ENCODE measurements around the gene CARF. TPM values are rescaled to one million over a fixed set of nuclear protein-coding genes. Genes with fewer than 3 reads are reported as not detected.

CARF gene
- total RNA-seq (2022) (6.8 and 8.2 TPM in 2 replicates), Bru-seq, nascent RNA (percentile 63 among the genes with signal in this experiment), BruChase-seq, experiment 1, labeled RNA remaining after a 6-hour chase (percentile 59 among the genes with signal in this experiment), BruChase-seq, experiment 2, labeled RNA remaining after a 2-hour chase (percentile 66 among the genes with signal in this experiment)
- long read RNA-seq, full-length matches to known transcripts: 2 of 9 reads
- long read RNA-seq, partial matches to known transcripts: 1 of 9 reads
- long read RNA-seq, other reads (novel, unspliced or antisense): 6 of 9 reads

- intact Hi-C loops (cut with micrococcal nuclease): loop anchor here (2.0 to 5.0 kb wide), 3 partner anchors 103 to 326 kb away; partner anchors contain the start of genes CYP20A1 and NBEAL1
Measured at GRCh38 chr2:202911512-202912341, at the start of gene CARF, which contains the start of gene WDR12. CARF (plus strand) TSS chr2:202912275; CDS start chr2:202941903, 29,628 bp downstream. WDR12 (minus strand) TSS chr2:202911673; CDS start chr2:202911476, 197 bp downstream.

GRCh38 chr2:202870431-202871299 lies 41.4 kb upstream of the CARF start:
- Mint-ChIP-seq H3K27ac (ENCODE audit: low read depth, unreplicated experiment) (peak overlapping the region; percentile 57), H3K9me3 (ENCODE audit: unreplicated experiment) (no peaks in the 10 kb centered on the region), H3K4me1 (ENCODE audit: insufficient read depth, unreplicated experiment) (peaks cover 5% of the 10 kb centered on the region), H3K4me3 (ENCODE audit: unreplicated experiment) (peak overlapping the region; percentile 72), H3K27me3 (ENCODE audit: insufficient read depth, unreplicated experiment) (no peaks in the 10 kb centered on the region), H3K36me3 (ENCODE audit: insufficient read depth, unreplicated experiment) (no peaks in the 10 kb centered on the region)
- ChIA-PET POLR2A (interaction anchor here (0.5 to 4.1 kb wide), 16 partner anchors 10 to 282 kb away, joined by 3 to 27 read pairs (median 3); partner anchors contain the start of genes CARF, FAM117B and WDR12), CTCF (interaction anchor here (0.6 to 6.7 kb wide), 2 partner anchors 94 to 281 kb away, joined by 3 to 43 read pairs; no protein-coding TSS in a partner anchor)
- TSS peak; percentile 92 for BruUV-seq (replicated peaks)
- peak; percentile 86 for DNase-seq (ENCODE audit: unreplicated experiment)
- intact Hi-C loops (cut with micrococcal nuclease): loop anchor here (1.0 to 10.0 kb wide), 6 partner anchors 40 to 945 kb away; partner anchors contain the start of gene FAM117B
- TF ChIP-seq CTCF (IDR thresholded peaks at IDR 0.05; ENCODE audit: unreplicated experiment): peak; percentile 52

More at GRCh38 chr2:202911512-202912341, at the start of gene CARF, which contains the start of gene WDR12:
- ChIA-PET CTCF (interaction anchor here (0.6 to 1.6 kb wide), 7 partner anchors 10 to 337 kb away, joined by 3 to 4 read pairs (median 4); no protein-coding TSS in a partner anchor), POLR2A (interaction anchor here (0.5 to 4.0 kb wide), 28 partner anchors 10 to 1841 kb away, joined by 3 to 41 read pairs (median 4); partner anchors contain the start of genes CYP20A1, FAM117B, ICA1L and NBEAL1)
- peak; percentile 95 for DNase-seq (ENCODE audit: unreplicated experiment)
- BruUV-seq (replicated peaks): TSS peak; percentile 36
- Mint-ChIP-seq H3K36me3 (ENCODE audit: insufficient read depth, unreplicated experiment) (peaks cover 11% of the 10 kb centered on the region), H3K4me1 (ENCODE audit: insufficient read depth, unreplicated experiment) (peaks cover 18% of the 10 kb centered on the region), H3K9me3 (ENCODE audit: unreplicated experiment) (no peaks in the 10 kb centered on the region), H3K27ac (ENCODE audit: low read depth, unreplicated experiment) (peak within 1 kb of the TSS; percentile 87), H3K4me3 (ENCODE audit: unreplicated experiment) (peak within 1 kb of the TSS; percentile 96), H3K27me3 (ENCODE audit: insufficient read depth, unreplicated experiment) (no peaks in the 10 kb centered on the region)
- no peak for TF ChIP-seq CTCF (IDR thresholded peaks at IDR 0.05; ENCODE audit: unreplicated experiment)

GRCh38 chr2:202871300-202872141 lies 40.6 kb upstream of the CARF start, which contains the start of gene ICA1L:
ICA1L (minus strand) TSS chr2:202871766; CDS start chr2:202829009, 42,757 bp downstream.
- Mint-ChIP-seq H3K9me3 (ENCODE audit: unreplicated experiment) (no peaks in the 10 kb centered on the region), H3K4me1 (ENCODE audit: insufficient read depth, unreplicated experiment) (peaks cover 5% of the 10 kb centered on the region), H3K36me3 (ENCODE audit: insufficient read depth, unreplicated experiment) (no peaks in the 10 kb centered on the region), H3K4me3 (ENCODE audit: unreplicated experiment) (peak within 1 kb of the TSS; percentile 72), H3K27ac (ENCODE audit: low read depth, unreplicated experiment) (peak within 1 kb of the TSS; percentile 57), H3K27me3 (ENCODE audit: insufficient read depth, unreplicated experiment) (no peaks in the 10 kb centered on the region)
- peak; percentile 55 for DNase-seq (ENCODE audit: unreplicated experiment)
- ChIA-PET POLR2A (interaction anchor here (0.5 to 4.1 kb wide), 12 partner anchors 17 to 283 kb away, joined by 3 to 27 read pairs (median 4); partner anchors contain the start of genes CARF, FAM117B and WDR12), CTCF (interaction anchor here (0.6 to 6.7 kb wide), 6 partner anchors 10 to 736 kb away, joined by 3 to 43 read pairs (median 3); no protein-coding TSS in a partner anchor)
- no TSS peak for BruUV-seq (replicated peaks)
- intact Hi-C loops (cut with micrococcal nuclease): loop anchor here (1.0 to 10.0 kb wide), 4 partner anchors 41 to 283 kb away; partner anchors contain the start of gene FAM117B
- no peak for TF ChIP-seq CTCF (IDR thresholded peaks at IDR 0.05; ENCODE audit: unreplicated experiment)

Data from MCF 10A (cell line).